ENCODE data around the gene PCDH1.

The PCDH1 gene

GRCh38 chr5:141872496-141873356, 5.5 kb downstream of the PCDH1 start:
- H3K4me3 Mint-ChIP-seq: no peak overlapping the region
- H3K4me1 Mint-ChIP-seq: peaks cover 9% of the 10 kb centered on the region
- no peak overlapping the region for H3K27ac Mint-ChIP-seq
- peaks cover 47% of the 10 kb centered on the region for H3K27me3 Mint-ChIP-seq
- no peaks in the 10 kb centered on the region for H3K9me3 Mint-ChIP-seq
- peaks cover 2% of the 10 kb centered on the region for H3K36me3 Mint-ChIP-seq
- ATAC-seq (ENCODE audit: low read depth) (no peak), DNase-seq (ENCODE audit: low spot score in 2 of 2) (no peak)

- H3K27me3 Mint-ChIP-seq: peaks cover 43% of the 10 kb centered on the region
- no peak for ATAC-seq (ENCODE audit: low read depth)
- H3K9me3 Mint-ChIP-seq: no peaks in the 10 kb centered on the region
- no peak overlapping the region for H3K4me3 Mint-ChIP-seq
- H3K36me3 Mint-ChIP-seq: peaks cover 2% of the 10 kb centered on the region
- DNase-seq (ENCODE audit: low spot score in 2 of 2): no peak
- no peak overlapping the region for H3K27ac Mint-ChIP-seq
- H3K4me1 Mint-ChIP-seq: peaks cover 2% of the 10 kb centered on the region
These were observed 6.3 kb downstream of the PCDH1 start for GRCh38 chr5:141871870-141872269.

GRCh38 chr5:141870871-141871270, 7.3 kb downstream of the PCDH1 start:
- Mint-ChIP-seq H3K27me3 (peaks cover 43% of the 10 kb centered on the region), H3K9me3 (no peaks in the 10 kb centered on the region), H3K27ac (no peak overlapping the region), H3K4me3 (no peak overlapping the region), H3K36me3 (peaks cover 2% of the 10 kb centered on the region), H3K4me1 (peaks cover 2% of the 10 kb centered on the region)
- DNase-seq (ENCODE audit: low spot score in 2 of 2) (no peak), ATAC-seq (ENCODE audit: low read depth) (no peak)

GRCh38 chr5:141870228-141870627, 8.0 kb downstream of the PCDH1 start:
- peaks cover 43% of the 10 kb centered on the region for H3K27me3 Mint-ChIP-seq
- H3K4me1 Mint-ChIP-seq: no peaks in the 10 kb centered on the region
- H3K4me3 Mint-ChIP-seq: no peak overlapping the region
- no peak overlapping the region for H3K27ac Mint-ChIP-seq
- H3K36me3 Mint-ChIP-seq: peaks cover 2% of the 10 kb centered on the region
- no peaks in the 10 kb centered on the region for H3K9me3 Mint-ChIP-seq
- ATAC-seq (ENCODE audit: low read depth) (no peak), DNase-seq (ENCODE audit: low spot score in 2 of 2) (no peak)

- H3K36me3 Mint-ChIP-seq: peaks cover 2% of the 10 kb centered on the region
- H3K4me3 Mint-ChIP-seq: no peak overlapping the region
- no peaks in the 10 kb centered on the region for H3K9me3 Mint-ChIP-seq
- H3K4me1 Mint-ChIP-seq: no peaks in the 10 kb centered on the region
- ATAC-seq (ENCODE audit: low read depth): no peak
- peaks cover 38% of the 10 kb centered on the region for H3K27me3 Mint-ChIP-seq
- DNase-seq (ENCODE audit: low spot score in 2 of 2): no peak
- no peak overlapping the region for H3K27ac Mint-ChIP-seq
These were observed 8.7 kb downstream of the PCDH1 start for GRCh38 chr5:141869514-141869913.

GRCh38 chr5:141869040-141869439, 9.2 kb downstream of the PCDH1 start:
- Mint-ChIP-seq H3K27me3 (peaks cover 35% of the 10 kb centered on the region), H3K27ac (no peak overlapping the region), H3K36me3 (peaks cover 2% of the 10 kb centered on the region), H3K4me3 (no peak overlapping the region), H3K9me3 (no peaks in the 10 kb centered on the region), H3K4me1 (no peaks in the 10 kb centered on the region)
- ATAC-seq (ENCODE audit: low read depth): no peak
- DNase-seq (ENCODE audit: low spot score in 2 of 2): no peak

- no peaks in the 10 kb centered on the region for H3K9me3 Mint-ChIP-seq
- no peak for DNase-seq (ENCODE audit: low spot score in 2 of 2)
- no peak overlapping the region for H3K4me3 Mint-ChIP-seq
- no peak for ATAC-seq (ENCODE audit: low read depth)
- no peaks in the 10 kb centered on the region for H3K4me1 Mint-ChIP-seq
- peaks cover 30% of the 10 kb centered on the region for H3K27me3 Mint-ChIP-seq
- H3K36me3 Mint-ChIP-seq: no peaks in the 10 kb centered on the region
- no peak overlapping the region for H3K27ac Mint-ChIP-seq
These were observed 9.7 kb downstream of the PCDH1 start for GRCh38 chr5:141868541-141868940.

- no peaks in the 10 kb centered on the region for H3K9me3 Mint-ChIP-seq
- no peak for DNase-seq (ENCODE audit: low spot score in 2 of 2)
- ATAC-seq (ENCODE audit: low read depth): no peak
- H3K4me1 Mint-ChIP-seq: no peaks in the 10 kb centered on the region
- H3K4me3 Mint-ChIP-seq: no peak overlapping the region
- H3K36me3 Mint-ChIP-seq: no peaks in the 10 kb centered on the region
- peaks cover 29% of the 10 kb centered on the region for H3K27me3 Mint-ChIP-seq
- no peak overlapping the region for H3K27ac Mint-ChIP-seq
These were observed 10.6 kb downstream of the PCDH1 start for GRCh38 chr5:141867651-141868050.

- Mint-ChIP-seq H3K27me3 (peaks cover 28% of the 10 kb centered on the region), H3K4me1 (no peaks in the 10 kb centered on the region), H3K9me3 (no peaks in the 10 kb centered on the region), H3K36me3 (no peaks in the 10 kb centered on the region), H3K4me3 (no peak overlapping the region), H3K27ac (no peak overlapping the region)
- no peak for DNase-seq (ENCODE audit: low spot score in 2 of 2)
- no peak for ATAC-seq (ENCODE audit: low read depth)
These were observed 11.1 kb downstream of the PCDH1 start for GRCh38 chr5:141867139-141867538.

- Mint-ChIP-seq H3K4me1 (no peaks in the 10 kb centered on the region), H3K4me3 (no peak overlapping the region), H3K27ac (no peak overlapping the region), H3K27me3 (peaks cover 33% of the 10 kb centered on the region), H3K36me3 (no peaks in the 10 kb centered on the region), H3K9me3 (no peaks in the 10 kb centered on the region)
- ATAC-seq (ENCODE audit: low read depth) (no peak), DNase-seq (ENCODE audit: low spot score in 2 of 2) (no peak)
These were observed 12.1 kb downstream of the PCDH1 start for GRCh38 chr5:141866096-141866495.

- DNase-seq (ENCODE audit: low spot score in 2 of 2) (no peak), ATAC-seq (ENCODE audit: low read depth) (no peak)
- no peaks in the 10 kb centered on the region for H3K4me1 Mint-ChIP-seq
- peaks cover 28% of the 10 kb centered on the region for H3K27me3 Mint-ChIP-seq
- H3K36me3 Mint-ChIP-seq: no peaks in the 10 kb centered on the region
- no peak overlapping the region for H3K27ac Mint-ChIP-seq
- H3K9me3 Mint-ChIP-seq: no peaks in the 10 kb centered on the region
- H3K4me3 Mint-ChIP-seq: no peak overlapping the region
These were observed 12.8 kb downstream of the PCDH1 start for GRCh38 chr5:141865406-141865805.

- no peak for ATAC-seq (ENCODE audit: low read depth)
- H3K4me1 Mint-ChIP-seq: no peaks in the 10 kb centered on the region
- no peaks in the 10 kb centered on the region for H3K9me3 Mint-ChIP-seq
- H3K36me3 Mint-ChIP-seq: no peaks in the 10 kb centered on the region
- DNase-seq (ENCODE audit: low spot score in 2 of 2): no peak
- H3K4me3 Mint-ChIP-seq: no peak overlapping the region
- peaks cover 23% of the 10 kb centered on the region for H3K27me3 Mint-ChIP-seq
- no peak overlapping the region for H3K27ac Mint-ChIP-seq
These were observed 13.5 kb downstream of the PCDH1 start for GRCh38 chr5:141864371-141865370.

GRCh38 chr5:141863569-141864178, 14.5 kb downstream of the PCDH1 start:
- Mint-ChIP-seq H3K27ac (no peak overlapping the region), H3K36me3 (no peaks in the 10 kb centered on the region), H3K27me3 (peaks cover 22% of the 10 kb centered on the region), H3K4me1 (no peaks in the 10 kb centered on the region), H3K9me3 (no peaks in the 10 kb centered on the region), H3K4me3 (no peak overlapping the region)
- DNase-seq (ENCODE audit: low spot score in 2 of 2): no peak
- ATAC-seq (ENCODE audit: low read depth): no peak

Data from memory B cell (primary cell).